DMS153 treated with DMSO at 0.1 percent for 48 hours (cell line): ENCODE measurements around the gene CNOT6L.

Experiments used
- DNase-seq: peaks from one replicate; lab custom pipeline; 2025; ENCODE audit not compliant: unreplicated experiment; lab: John Stamatoyannopoulos, UW

Gene CNOT6L

DNA sequence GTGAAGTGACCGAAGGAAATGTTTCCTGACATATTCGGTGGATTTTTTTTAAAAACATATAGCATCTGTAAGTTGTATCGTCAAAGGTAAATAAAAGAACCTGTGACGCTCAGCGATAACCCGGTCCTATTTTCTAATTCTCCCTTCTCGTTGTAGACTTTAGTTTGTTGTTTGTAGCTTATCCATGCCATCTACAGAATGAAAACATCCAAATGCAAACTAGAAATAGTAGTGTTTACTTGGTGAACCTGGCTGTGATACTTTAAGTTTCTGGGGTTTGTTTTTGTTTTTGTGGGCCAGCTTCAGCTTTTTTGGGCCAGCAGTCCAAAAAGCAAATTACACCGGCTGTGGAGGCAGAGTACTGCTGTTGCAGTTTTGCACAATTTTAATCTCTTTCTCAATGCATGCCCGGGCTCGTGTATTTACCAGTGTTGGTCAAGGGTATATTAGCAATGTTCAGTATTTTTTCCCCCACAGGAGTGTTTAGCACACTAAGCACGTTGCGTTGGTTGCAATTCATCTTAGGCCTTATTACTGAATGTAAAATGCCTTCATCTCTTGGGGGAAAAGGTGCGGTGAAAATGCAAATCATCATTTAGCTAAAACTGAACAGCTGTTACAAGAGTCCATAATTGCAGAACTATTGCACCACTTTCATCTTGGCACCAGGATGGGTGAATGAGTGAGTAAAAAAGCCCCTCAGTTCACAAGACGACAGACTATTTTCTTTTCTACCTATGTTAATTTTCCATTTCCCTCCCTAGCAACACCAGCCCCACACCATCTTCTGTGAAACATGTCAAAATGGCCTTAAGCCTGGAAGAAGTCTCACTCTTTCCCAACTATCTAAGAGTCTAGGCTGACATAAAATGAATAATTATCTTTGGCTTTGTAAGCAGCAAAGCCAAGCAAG lies 1.7 kb upstream of the CNOT6L start:
- DNase-seq, result no peak

DNA sequence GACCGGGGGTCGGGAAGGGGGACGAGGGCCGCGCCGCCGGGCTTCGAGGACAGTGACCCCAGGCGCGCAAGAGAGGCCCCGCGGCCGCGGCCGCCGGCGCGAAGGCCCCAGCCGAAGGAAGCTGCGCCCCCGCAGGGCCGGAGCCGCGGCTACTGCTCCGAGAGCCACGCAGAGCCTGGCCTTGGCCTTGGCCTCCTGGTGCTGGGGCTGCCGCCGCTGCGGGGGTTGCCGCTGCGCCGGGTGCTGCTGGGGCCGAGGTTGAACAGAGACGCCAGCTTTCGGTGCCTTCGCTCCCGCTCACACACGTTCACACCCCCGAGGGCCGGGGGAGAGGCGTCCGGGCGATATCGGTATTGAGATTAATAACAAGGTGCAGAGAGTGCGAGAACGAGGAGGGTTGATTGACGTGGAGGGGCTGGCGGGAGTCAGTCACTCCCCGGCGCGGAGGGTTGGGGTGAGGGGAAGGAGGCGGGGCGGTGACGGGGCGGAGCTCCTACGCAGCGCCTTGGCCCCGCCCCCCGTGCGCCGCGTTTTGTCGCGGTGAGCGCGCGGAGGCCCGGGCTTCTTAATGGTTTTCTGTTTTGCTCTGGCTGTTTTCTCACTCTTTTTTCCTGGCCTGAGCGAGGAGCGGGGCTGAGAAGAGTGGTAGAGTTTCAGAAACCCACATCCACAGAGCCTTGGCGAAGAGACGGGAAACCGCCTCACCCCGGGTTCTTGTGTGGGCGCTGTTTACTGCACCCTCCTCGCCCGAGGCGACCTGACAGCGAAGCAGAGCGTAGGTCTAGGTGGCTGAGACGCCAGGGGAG lies 878 bp upstream of the CNOT6L start:
- peak; percentile 79 for DNase-seq

- no peak for DNase-seq
Observed at GRCh38 chr4:77819404-77819842, 255 bp upstream of the CNOT6L start.

- peak; percentile 87 for DNase-seq
Observed at GRCh38 chr4:77818073-77818601, 1.0 kb downstream of the CNOT6L start.

- DNase-seq, result no peak
Observed at GRCh38 chr4:77817304-77818072, 1.7 kb downstream of the CNOT6L start.

DNA sequence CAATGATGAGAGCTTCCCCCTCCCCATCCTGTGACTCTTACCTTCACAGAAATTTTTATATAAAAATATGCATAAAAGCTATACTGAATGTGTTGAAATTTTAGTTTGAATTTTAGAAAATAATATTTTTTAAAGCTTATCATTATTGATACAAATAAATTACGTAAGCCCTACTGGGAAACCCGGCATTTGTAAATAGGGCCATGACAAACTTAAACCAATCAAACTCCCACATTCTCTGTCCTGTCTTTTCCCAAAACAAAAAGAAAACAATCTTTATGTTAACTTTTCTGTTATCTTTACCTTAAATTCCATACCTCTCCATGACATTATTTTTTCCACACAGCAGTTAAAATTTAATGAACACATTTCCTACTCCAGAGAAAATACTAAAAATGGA lies 2.6 kb downstream of the CNOT6L start:
- no peak for DNase-seq

DNA sequence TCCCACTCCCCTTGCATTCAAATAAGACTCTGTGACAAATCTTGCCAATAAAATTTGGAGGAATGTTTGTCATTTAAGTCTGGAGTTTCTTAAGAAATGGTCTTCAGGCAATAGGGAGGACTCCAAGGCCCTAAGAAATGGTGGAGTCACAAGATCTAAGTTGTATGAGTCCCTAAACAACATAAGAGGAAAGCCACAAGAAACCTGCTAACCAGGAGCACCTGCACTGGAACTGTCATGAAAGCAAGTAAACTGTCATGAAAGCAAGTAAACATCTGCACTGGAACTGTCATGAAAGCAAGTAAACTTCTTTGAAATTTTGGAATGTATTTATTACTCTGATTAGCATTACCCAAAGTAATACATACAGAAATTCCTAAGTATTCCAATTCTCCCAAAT lies 3.5 kb downstream of the CNOT6L start:
- DNase-seq, result no peak

DNA sequence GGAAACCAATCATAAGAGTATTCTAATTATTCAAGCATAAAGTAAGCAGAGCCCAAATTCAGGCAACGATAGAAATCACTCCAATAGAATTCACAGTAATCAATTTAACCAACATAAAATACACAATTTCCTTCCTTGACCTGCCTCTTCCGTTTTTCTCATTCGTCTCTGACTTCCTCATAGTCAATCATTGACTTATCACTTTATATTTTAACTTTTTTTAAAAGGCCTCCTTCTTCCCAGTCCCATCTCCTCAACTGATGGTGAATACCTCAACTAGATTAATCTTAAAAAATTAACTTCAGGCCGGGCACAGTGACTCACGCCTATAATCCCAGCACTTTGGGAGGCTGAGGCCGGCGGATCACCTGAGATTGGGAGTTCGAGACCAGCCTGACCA lies 13.3 kb downstream of the CNOT6L start:
- DNase-seq, result no peak

DNA sequence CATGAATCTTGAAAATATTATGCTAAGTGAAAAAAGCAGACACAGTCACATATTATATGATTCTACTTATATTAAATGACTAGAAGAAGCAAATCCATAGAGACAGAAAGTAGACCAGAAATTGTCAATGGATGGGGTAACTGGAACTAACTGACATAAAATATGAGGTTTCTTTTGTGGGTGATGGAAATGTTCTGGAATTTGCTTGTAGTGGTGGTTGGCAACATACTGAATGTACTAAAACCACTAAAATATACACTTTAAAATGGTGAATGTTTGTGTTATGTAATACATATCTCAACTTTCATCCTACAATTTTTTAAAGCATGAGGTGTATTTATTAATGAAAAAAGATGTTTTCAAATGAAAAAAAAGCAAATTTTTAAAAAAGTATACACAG lies 14.7 kb downstream of the CNOT6L start:
- DNase-seq, result no peak

DNA sequence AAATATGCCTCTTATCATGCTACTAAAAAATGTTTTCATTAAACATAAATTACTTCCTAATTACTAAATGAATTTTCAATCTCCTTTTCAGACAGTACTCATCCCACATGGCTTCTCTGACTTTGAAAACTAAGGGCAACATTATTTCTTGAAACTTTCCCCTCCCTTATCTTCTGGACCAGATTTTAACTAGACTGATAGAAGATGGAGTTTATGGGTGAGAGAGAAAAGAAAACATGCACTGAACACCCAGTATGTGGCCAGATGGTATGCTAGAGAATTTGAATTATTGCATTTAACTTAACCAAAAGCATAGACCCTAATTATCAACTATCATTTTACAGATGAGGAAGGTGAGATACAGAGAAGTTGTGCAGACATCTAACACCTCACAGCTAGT lies 16.8 kb downstream of the CNOT6L start:
- DNase-seq, result no peak

DNA sequence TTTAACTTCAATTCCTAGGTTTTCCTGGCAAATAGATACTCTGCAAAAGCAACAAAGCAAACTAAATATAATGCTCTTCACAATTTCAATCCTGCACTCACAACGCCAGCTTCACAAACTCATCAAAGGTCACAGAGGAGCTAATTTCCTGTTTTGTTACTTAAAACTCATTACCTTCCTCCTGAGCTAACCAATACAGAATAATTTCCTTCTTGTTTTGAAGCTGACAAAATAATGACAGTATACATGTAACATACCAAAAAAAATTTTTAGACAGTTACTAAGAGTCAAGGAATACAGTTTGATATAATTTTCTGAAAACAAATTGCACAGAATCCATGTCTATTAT lies 17.9 kb downstream of the CNOT6L start:
- no peak for DNase-seq

GRCh38 chr4:77800483-77801259 lies 18.5 kb downstream of the CNOT6L start:
- DNase-seq, result no peak

DNA sequence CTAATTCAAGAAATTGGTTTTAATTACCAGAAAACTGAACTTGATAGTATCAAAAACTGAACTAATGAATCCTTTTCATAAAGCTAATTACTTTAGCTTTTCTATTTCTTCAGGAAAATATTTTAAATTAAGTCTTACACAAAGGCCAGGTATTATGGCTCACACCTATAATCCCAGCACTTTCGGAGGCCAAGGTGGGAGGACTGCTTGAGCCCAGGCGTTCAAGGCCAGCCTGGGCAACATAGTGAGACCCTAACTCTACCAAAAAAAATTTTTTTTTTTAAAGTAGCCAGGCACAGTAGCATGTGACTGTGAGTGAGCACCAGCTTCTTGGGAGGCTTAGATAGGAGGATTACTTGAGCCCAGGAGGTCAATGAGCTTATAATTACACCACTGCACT lies 19.1 kb downstream of the CNOT6L start:
- DNase-seq, result no peak

- DNase-seq, result no peak
Observed at GRCh38 chr4:77798385-77798784, 20.8 kb downstream of the CNOT6L start.

GRCh38 chr4:77797239-77797638 lies 21.9 kb downstream of the CNOT6L start:
- no peak for DNase-seq

DNA sequence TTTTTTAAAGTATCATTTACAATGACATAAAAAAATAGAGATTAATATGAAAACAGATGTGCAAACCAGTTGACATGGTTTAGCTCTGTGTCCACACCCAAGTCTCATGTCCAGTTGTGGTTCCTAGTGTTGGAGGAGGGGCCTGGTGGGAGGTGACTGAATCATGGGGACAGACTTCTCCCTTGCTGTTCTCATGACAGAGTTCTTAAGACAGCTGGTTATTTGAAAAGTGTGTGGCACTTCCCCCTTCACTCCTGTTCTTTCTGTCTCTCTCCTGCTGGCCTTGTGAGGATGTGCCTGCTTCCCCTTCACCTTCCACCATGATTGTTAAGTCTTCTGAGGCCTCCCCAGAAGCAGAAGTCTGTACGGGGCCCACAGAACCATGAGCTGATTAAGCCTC lies 23.8 kb downstream of the CNOT6L start:
- DNase-seq, result no peak

DNA sequence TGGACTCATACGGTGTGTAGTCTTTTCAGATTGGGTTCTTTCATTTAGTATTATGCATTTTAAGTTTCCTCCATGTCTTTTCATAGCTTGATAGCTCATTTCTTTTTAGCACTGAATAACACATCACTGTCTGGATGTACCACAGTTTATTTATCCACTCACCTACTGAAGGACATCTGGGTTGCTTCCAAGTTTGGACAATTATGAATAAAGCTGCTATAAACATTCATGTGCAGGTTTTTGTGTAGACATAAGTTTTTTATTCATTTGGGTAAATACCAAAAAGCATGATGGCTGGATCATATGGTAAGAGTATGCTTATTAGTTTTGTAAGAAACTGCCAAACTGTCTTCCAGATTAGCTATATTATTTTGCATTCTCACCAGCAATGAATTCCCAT lies 29.0 kb downstream of the CNOT6L start:
- no peak for DNase-seq

DNA sequence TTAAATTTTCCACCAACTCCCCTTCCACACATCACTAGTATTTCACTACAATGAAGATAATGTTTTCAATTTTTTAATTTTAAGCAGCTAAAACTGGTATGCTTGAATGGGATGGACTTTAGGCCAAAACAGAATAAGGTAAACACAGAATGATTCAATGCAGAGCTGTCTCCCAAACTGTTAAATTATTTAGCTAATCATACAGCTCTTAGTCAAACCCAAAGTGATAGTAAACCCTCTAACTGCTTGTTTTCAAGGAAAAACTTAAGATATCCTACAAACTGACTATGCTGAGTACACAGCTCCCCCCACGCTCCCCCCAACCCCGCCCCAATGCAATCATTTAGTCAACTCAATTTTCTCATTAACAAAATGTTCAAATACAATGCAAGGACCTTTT lies 30.2 kb downstream of the CNOT6L start:
- no peak for DNase-seq

DNA sequence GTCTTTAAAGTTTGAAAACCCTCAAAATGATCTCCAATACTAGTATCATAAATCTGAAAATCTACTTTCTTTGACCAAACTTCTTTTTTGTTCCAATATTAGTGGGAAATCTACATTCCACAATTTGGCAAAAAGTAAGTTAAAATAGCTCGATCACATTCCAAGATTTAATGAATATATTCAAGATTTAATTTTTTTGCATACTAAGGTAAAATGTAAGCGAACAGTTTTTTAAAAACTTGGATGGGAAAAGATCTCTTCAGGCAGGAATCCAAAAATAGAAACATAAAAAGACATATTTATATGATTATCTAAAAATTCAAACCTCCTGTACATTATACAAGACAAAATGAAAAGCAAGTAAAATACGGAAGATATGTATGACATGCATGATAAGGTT lies 31.2 kb downstream of the CNOT6L start:
- no peak for DNase-seq

GRCh38 chr4:77785669-77786068 lies 33.5 kb downstream of the CNOT6L start:
- no peak for DNase-seq

- DNase-seq, result no peak
Observed at GRCh38 chr4:77783895-77784294, 35.3 kb downstream of the CNOT6L start.
